Raji (cell line): ENCODE data around the gene FRS3.

ENCODE experiments used
- POLR2A ChIP-seq: IDR thresholded peaks from 2 replicates; pipeline ENCODE4 v1.6.1; 2011; ENCODE audit warnings: low read depth, low read length, control low read depth; ENCODE audit not compliant: insufficient read depth

Gene FRS3

GRCh38 chr6:41720262-41720620 lies 59.5 kb downstream of the FRS3 start:
- no peak for TF ChIP-seq POLR2A
